Body of pancreas (tissue), 4 donors: ENCODE results near the gene UBE3B. TPM values are rescaled to one million over a fixed set of nuclear protein-coding genes. Genes with fewer than 3 reads are reported as not detected.

Source experiments
- ATAC-seq: fragments of 150-250 bp; one replicate; pipeline ENCODE4 v1.9.1; 2016
- DNase-seq, 4 donors: peaks; one replicate each; pipeline ENCODE4 v3.0.0-alpha.2; 2019
- H3K27ac ChIP-seq, 4 donors: fragments of 200-600 bp; sonication (generic); 1 replicate in 3 of 4; 2 replicates in 1 of 4; pipeline versions ENCODE4 v1.5.1 to v1.6.1; 2016 to 2019; ENCODE audit warnings: mild to moderate bottlenecking in 1 of 4, mixed read lengths in 1 of 4, moderate library complexity in 1 of 4
- H3K27me3 ChIP-seq, 2 donors: fragments of 200-600 bp; sonication (generic); one replicate each; pipeline ENCODE4 v1.6.0; 2016; ENCODE audit warnings: mild to moderate bottlenecking in 1 of 2
- H3K36me3 ChIP-seq, 2 donors: fragments of 200-600 bp; sonication (generic); replicated peaks in 1 of 2; 2 replicates each; pipeline ENCODE4 v1.5.1; 2016; ENCODE audit warnings: low read depth in 2 of 2; ENCODE audit not compliant: insufficient read depth in 1 of 2
- H3K4me1 ChIP-seq: fragments of 200-600 bp; sonication (generic); one replicate; pipeline ENCODE4 v1.6.0; 2016
- H3K4me3 ChIP-seq, 2 donors: fragments of 200-600 bp; sonication (generic); 1 replicate in 1 of 2; 2 replicates in 1 of 2; pipeline ENCODE4 v1.5.1; 2016 to 2019
- H3K9me3 ChIP-seq, 3 donors: fragments of 200-600 bp; sonication (generic); 1 replicate in 2 of 3; 2 replicates in 1 of 3; pipeline ENCODE4 v1.5.1; 2016
- POLR2A ChIP-seq, 3 donors: fragments of 450-650 bp; IDR thresholded peaks; one replicate each; pipeline ENCODE4 v1.6.1; 2016; ENCODE audit warnings: antibody characterized with exemption in 3 of 3, mild to moderate bottlenecking in 2 of 3
- WGBS, 2 donors: methylation state at CpG; one replicate each; pipeline ENCODE4 v1.1.5; 2017; 5-methylcytosine and 5-hydroxymethylcytosine counted together
- intact Hi-C: fragments of 100-400 bp; cut with DNase I; formaldehyde crosslinking; loops from one replicate; pipeline ENCODE4 v1.15.1; 2023
- total RNA-seq, 2 donors: library from RNA; depleted of rRNA; stranded (reverse); fragments of >200 nt; gene quantifications; one replicate each; pipeline ENCODE4 v1.1.0, GENCODE V29; 2016
- TF ChIP-seq, protein P1 (sequence below), 7 experiments: fragments of 450-650 bp in 4 of 7; fragments of 200-600 bp in 3 of 7; sonication (generic) in 3 of 7; IDR thresholded peaks; one replicate each; pipeline ENCODE4 v1.5.1; 2016 to 2019; ENCODE audit warnings: antibody characterized with exemption in 7 of 7

The UBE3B gene
- total RNA-seq, 2 donors from 2014 or later: 18.9 to 33.9 TPM

DNA sequence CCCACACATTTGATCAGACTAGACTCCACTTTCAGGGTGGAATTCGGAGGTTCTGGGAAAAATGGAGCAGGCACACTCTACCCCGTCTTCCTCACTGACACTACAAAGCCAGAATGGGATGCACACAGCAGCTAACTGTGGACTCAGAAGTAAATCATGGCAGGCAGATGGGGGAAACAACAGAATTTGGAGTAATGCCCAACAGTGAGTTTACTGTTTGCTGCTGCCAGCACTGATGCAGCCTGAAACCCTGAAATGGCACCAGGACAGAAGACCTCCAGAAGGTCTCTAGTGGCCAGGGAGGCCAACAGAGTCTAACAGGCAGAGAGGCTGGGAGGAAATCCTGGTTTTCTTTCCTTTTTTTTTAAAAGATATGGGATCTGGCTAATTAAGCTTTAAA is 24.9 kb upstream of the UBE3B start:
- H3K27ac ChIP-seq: no peak overlapping the region
- no peak for TF ChIP-seq POLR2A (IDR thresholded peaks at IDR 0.05)
- TF ChIP-seq, protein P1, sequence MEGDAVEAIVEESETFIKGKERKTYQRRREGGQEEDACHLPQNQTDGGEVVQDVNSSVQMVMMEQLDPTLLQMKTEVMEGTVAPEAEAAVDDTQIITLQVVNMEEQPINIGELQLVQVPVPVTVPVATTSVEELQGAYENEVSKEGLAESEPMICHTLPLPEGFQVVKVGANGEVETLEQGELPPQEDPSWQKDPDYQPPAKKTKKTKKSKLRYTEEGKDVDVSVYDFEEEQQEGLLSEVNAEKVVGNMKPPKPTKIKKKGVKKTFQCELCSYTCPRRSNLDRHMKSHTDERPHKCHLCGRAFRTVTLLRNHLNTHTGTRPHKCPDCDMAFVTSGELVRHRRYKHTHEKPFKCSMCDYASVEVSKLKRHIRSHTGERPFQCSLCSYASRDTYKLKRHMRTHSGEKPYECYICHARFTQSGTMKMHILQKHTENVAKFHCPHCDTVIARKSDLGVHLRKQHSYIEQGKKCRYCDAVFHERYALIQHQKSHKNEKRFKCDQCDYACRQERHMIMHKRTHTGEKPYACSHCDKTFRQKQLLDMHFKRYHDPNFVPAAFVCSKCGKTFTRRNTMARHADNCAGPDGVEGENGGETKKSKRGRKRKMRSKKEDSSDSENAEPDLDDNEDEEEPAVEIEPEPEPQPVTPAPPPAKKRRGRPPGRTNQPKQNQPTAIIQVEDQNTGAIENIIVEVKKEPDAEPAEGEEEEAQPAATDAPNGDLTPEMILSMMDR (IDR thresholded peaks at IDR 0.05): no peak
- ATAC-seq: no peak
- H3K27me3 ChIP-seq: no peaks in the 10 kb centered on the region
- intact Hi-C loops: no loop called here
- H3K4me1 ChIP-seq: no peaks in the 10 kb centered on the region
- H3K4me3 ChIP-seq: no peak overlapping the region
- no peak for DNase-seq
- H3K36me3 ChIP-seq: peaks cover 0 to 19% of the 10 kb centered on the region in 2 donors
- 62 to 75% methylated on average over 2 of the region's 2 CpGs for WGBS, 2 donors
- H3K9me3 ChIP-seq: no peaks in the 10 kb centered on the region

DNA sequence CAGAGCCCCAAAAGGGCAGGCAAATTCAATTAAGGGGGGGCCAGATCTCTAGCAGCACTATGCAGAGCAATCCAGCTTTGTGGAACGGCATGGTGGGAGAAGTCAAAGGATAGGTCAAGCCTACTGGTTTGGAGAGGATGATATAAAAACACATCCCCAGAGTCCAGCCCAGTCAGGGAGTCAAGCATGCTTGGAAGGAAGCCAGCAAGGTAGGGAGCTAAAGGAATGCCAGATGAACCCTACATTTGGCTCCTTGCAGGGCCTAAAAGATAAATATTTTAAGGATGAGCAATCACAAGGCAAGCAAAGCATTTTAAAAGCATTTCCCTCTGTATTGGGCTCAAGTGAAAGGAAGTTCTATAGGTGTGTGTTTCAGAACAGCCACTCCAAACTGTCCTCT is 21.7 kb upstream of the UBE3B start:
- TF ChIP-seq POLR2A (IDR thresholded peaks at IDR 0.05): no peak
- TF ChIP-seq, protein P1 (IDR thresholded peaks at IDR 0.05): no peak
- Histone ChIP-seq H3K4me1 (peaks cover 4% of the 10 kb centered on the region), H3K4me3 (no peak overlapping the region), H3K36me3 (peaks cover 0 to 19% of the 10 kb centered on the region in 2 donors), H3K9me3 (no peaks in the 10 kb centered on the region), H3K27ac (no peak overlapping the region), H3K27me3 (no peaks in the 10 kb centered on the region)
- ATAC-seq (no peak), DNase-seq (no peak)
- 100% methylated on average over 1 of the region's 1 CpG for WGBS, 2 donors
- intact Hi-C loops: no loop called here

DNA sequence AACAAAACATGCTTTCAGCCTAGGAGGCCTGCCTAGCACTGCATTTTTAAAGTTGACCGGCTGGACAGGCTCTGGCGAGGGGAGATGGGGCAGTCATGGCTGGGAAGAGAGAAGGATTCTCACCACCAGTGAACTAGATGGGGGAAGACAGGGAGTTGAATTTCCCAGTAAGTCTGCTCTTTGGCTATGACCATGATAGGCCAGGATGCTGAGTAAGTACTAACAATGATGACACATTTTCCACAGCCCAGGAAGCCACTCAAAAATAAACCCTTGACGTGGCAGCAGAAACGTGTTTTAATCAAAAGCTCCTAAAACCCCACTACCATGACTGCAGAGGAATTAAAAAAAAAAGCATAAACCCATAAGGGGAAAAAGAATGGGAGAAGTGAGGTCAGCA is 19.3 kb upstream of the UBE3B start:
- H3K27me3 ChIP-seq: no peaks in the 10 kb centered on the region
- peaks cover 26% of the 10 kb centered on the region for H3K4me1 ChIP-seq
- 70 to 73% methylated on average over 4 of the region's 4 CpGs for WGBS, 2 donors
- DNase-seq (no peak), ATAC-seq (no peak)
- intact Hi-C loops: no loop called here
- H3K4me3 ChIP-seq: no peak overlapping the region
- no peak overlapping the region for H3K27ac ChIP-seq
- H3K9me3 ChIP-seq: no peaks in the 10 kb centered on the region
- peaks cover 0 to 13% of the 10 kb centered on the region in 2 donors for H3K36me3 ChIP-seq
- no peak for TF ChIP-seq POLR2A (IDR thresholded peaks at IDR 0.05)
- TF ChIP-seq, protein P1 (IDR thresholded peaks at IDR 0.05): no peak

DNA sequence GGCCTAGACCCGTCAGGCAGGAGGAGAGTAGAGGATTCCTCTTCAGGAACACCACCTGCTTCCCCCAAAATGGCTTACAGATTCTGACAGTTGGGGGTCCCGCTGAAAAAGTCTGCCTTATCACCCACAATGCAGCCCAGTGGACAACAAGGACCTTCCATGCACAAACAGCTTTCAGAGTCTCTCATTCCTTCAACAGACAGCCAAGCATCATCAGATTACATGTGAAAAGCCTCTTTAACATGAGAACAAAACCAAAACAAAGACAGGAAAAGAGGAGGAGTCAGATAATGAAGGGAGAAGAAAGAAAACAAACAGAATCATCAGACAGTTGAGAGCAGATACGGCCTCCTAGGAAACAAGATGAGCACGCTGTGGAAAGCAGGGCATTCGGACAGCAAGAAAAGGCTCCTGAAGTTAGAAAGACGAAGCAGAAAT is 18.6 kb upstream of the UBE3B start:
- Histone ChIP-seq H3K27me3 (no peaks in the 10 kb centered on the region), H3K9me3 (no peaks in the 10 kb centered on the region), H3K4me3 (no peak overlapping the region), H3K36me3 (peaks cover 0 to 13% of the 10 kb centered on the region in 2 donors), H3K27ac (no peak overlapping the region), H3K4me1 (peaks cover 32% of the 10 kb centered on the region)
- DNase-seq: no peak
- ATAC-seq: no peak
- WGBS, 2 donors: 78% methylated on average over 6 of the region's 6 CpGs
- no peak for TF ChIP-seq POLR2A (IDR thresholded peaks at IDR 0.05)
- TF ChIP-seq, protein P1 (IDR thresholded peaks at IDR 0.05): no peak
- intact Hi-C loops: no loop called here

DNA sequence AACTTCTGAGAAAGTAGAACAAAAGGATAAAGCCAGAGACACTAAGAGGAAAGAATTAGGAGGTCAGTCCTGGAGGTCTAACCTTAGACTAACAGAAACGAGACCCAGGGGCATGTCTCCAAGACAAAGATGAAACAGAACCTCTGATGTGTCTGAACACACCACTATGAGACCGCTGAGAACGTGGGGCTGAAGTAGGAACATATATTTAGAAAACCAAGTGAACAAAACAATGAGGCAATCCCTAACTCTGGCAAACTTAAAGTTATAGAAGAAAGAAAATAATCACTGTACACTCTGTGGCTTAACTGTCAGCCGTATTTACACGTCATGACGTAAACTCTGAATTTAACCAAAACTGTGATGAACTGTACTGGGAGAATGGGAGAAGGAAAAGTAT is 18.2 kb upstream of the UBE3B start:
- Histone ChIP-seq H3K27me3 (no peaks in the 10 kb centered on the region), H3K36me3 (peaks cover 0 to 13% of the 10 kb centered on the region in 2 donors), H3K4me1 (peaks cover 37% of the 10 kb centered on the region), H3K27ac (no peak overlapping the region), H3K9me3 (no peaks in the 10 kb centered on the region), H3K4me3 (no peak overlapping the region)
- no peak for DNase-seq
- 68 to 70% methylated on average over 6 of the region's 6 CpGs for WGBS, 2 donors
- ATAC-seq: no peak
- intact Hi-C loops: no loop called here
- TF ChIP-seq, protein P1 (IDR thresholded peaks at IDR 0.05): no peak
- TF ChIP-seq POLR2A (IDR thresholded peaks at IDR 0.05): no peak
